Fibroblast of lung (primary cell): ENCODE measurements around the gene WDR27.

ENCODE experiments used
- EZH2 ChIP-seq: IDR thresholded peaks from 2 replicates; pipeline ENCODE4 v1.5.1; 2012; ENCODE audit warnings: low read length, control low read depth, mild to moderate bottlenecking; ENCODE audit errors: missing control alignments
- TF ChIP-seq, protein P1 (sequence below), 2 donors: IDR thresholded peaks in 1 of 2; conservative IDR thresholded peaks in 1 of 2; 1 replicate in 1 of 2; 2 replicates in 1 of 2; pipeline ENCODE4 v1.5.1; 2011 to 2012; ENCODE audit warnings: low read length in 2 of 2, control low read depth in 1 of 2, inconsistent platforms in 1 of 2, low read depth in 1 of 2, mild to moderate bottlenecking in 1 of 2

- TF ChIP-seq, protein P1, sequence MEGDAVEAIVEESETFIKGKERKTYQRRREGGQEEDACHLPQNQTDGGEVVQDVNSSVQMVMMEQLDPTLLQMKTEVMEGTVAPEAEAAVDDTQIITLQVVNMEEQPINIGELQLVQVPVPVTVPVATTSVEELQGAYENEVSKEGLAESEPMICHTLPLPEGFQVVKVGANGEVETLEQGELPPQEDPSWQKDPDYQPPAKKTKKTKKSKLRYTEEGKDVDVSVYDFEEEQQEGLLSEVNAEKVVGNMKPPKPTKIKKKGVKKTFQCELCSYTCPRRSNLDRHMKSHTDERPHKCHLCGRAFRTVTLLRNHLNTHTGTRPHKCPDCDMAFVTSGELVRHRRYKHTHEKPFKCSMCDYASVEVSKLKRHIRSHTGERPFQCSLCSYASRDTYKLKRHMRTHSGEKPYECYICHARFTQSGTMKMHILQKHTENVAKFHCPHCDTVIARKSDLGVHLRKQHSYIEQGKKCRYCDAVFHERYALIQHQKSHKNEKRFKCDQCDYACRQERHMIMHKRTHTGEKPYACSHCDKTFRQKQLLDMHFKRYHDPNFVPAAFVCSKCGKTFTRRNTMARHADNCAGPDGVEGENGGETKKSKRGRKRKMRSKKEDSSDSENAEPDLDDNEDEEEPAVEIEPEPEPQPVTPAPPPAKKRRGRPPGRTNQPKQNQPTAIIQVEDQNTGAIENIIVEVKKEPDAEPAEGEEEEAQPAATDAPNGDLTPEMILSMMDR (conservative IDR thresholded peaks at IDR 0.05 in 1 of 2, IDR thresholded peaks at IDR 0.05 in 1 of 2; ENCODE audit: low read depth in 1 of 2, low read length in 2 of 2): no peak
- TF ChIP-seq EZH2: no peak
Observed at GRCh38 chr6:169473663-169474062, 228.2 kb downstream of the WDR27 start.
